SK-N-MC (cell line): ENCODE data around the gene CCDC88B.

Experiments used
- EZH2 ChIP-seq: fragments of 200-600 bp; sonication (generic); IDR thresholded peaks from one replicate; pipeline ENCODE4 v1.6.1; 2017; ENCODE audit warnings: antibody characterized with exemption
- POLR2AphosphoS5 ChIP-seq: IDR thresholded peaks from 2 replicates; pipeline ENCODE4 v1.6.1; 2012; ENCODE audit warnings: mild to moderate bottlenecking, low read depth, low read length, borderline replicate concordance

GRCh38 chr11:64347193-64347867 lies 7.3 kb downstream of the CCDC88B start:
- TF ChIP-seq EZH2 = no peak
- TF ChIP-seq POLR2AphosphoS5 = no peak
